Upper lobe of right lung (tissue), 1 donor: Measurements from ENCODE around the gene ARID5B. TPM values are rescaled to one million over a fixed set of nuclear protein-coding genes. Genes with fewer than 3 reads are reported as not detected.

Source experiments
- ATAC-seq: fragments of 200-7000 bp; cut with Tn5 transposase; one replicate; pipeline ENCODE4 v1.9.1; 2020; ENCODE audit warnings: mild to moderate bottlenecking, moderate library complexity
- DNase-seq: peaks from one replicate; pipeline ENCODE4 v3.0.0-alpha.2; 2020
- H3K27ac ChIP-seq: fragments of 200-600 bp; one replicate; pipeline ENCODE4 v1.8.0; 2022
- H3K27me3 ChIP-seq: fragments of 200-600 bp; one replicate; pipeline ENCODE4 v1.8.0; 2022; ENCODE audit warnings: mild to moderate bottlenecking
- H3K36me3 ChIP-seq: fragments of 200-600 bp; one replicate; pipeline ENCODE4 v1.8.0; 2022
- H3K4me1 ChIP-seq: fragments of 200-600 bp; one replicate; pipeline ENCODE4 v1.8.0; 2022
- H3K4me3 ChIP-seq: fragments of 200-600 bp; one replicate; pipeline ENCODE4 v1.8.0; 2022; ENCODE audit warnings: mild to moderate bottlenecking
- H3K9me3 ChIP-seq: fragments of 200-600 bp; one replicate; pipeline ENCODE4 v1.8.0; 2022
- intact Hi-C: fragments of 100-400 bp; cut with DNase I; formaldehyde crosslinking; loops from one replicate; pipeline ENCODE4 v1.11.0; 2022
- total RNA-seq: library from RNA; stranded (reverse); fragmentation: NEBNext Ultra II Directional; extraction: Animal tissue kit (Norgen Biotek cat#: 25700); gene quantifications from one replicate; pipeline ENCODE4 v1.2.1, GENCODE V29; 2021
- TF ChIP-seq, protein P1 (sequence below): fragments of 200-600 bp; IDR thresholded peaks from one replicate; pipeline ENCODE4 v1.8.0; 2022; ENCODE audit warnings: antibody characterized with exemption
- donor health status: DM: no; HTN: yes; CAD: no; lungs with severe emphysema.

The ARID5B gene
- total RNA-seq, 1 donor from 2014 or later = 34.1 TPM

DNA sequence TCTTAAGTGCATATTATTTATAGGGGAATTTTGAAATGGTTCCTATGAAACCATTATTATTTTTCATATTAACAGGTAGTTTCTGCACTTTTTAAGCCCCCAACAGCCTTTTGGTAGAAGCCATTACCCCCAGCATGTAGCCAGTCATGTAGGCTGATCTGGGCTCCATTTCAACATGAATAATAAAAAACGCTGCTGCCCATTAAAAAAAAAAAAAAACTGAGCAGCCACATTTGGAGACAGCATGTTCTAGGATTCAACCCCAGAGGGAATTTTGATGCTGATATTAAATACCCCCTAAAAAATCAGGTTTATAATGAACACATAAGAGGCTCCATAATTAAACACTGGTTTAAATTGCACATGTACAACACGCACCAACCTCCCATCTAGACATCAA is 185.8 kb downstream of the ARID5B start:
- no peak overlapping the region for H3K27ac ChIP-seq
- no peaks in the 10 kb centered on the region for H3K27me3 ChIP-seq
- peaks cover 56% of the 10 kb centered on the region for H3K36me3 ChIP-seq
- no peak for ATAC-seq
- TF ChIP-seq, protein P1, sequence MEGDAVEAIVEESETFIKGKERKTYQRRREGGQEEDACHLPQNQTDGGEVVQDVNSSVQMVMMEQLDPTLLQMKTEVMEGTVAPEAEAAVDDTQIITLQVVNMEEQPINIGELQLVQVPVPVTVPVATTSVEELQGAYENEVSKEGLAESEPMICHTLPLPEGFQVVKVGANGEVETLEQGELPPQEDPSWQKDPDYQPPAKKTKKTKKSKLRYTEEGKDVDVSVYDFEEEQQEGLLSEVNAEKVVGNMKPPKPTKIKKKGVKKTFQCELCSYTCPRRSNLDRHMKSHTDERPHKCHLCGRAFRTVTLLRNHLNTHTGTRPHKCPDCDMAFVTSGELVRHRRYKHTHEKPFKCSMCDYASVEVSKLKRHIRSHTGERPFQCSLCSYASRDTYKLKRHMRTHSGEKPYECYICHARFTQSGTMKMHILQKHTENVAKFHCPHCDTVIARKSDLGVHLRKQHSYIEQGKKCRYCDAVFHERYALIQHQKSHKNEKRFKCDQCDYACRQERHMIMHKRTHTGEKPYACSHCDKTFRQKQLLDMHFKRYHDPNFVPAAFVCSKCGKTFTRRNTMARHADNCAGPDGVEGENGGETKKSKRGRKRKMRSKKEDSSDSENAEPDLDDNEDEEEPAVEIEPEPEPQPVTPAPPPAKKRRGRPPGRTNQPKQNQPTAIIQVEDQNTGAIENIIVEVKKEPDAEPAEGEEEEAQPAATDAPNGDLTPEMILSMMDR = no peak
- peaks cover 22% of the 10 kb centered on the region for H3K4me1 ChIP-seq
- intact Hi-C loops = no loop called here
- DNase-seq = no peak
- no peaks in the 10 kb centered on the region for H3K9me3 ChIP-seq
- H3K4me3 ChIP-seq = no peak overlapping the region

DNA sequence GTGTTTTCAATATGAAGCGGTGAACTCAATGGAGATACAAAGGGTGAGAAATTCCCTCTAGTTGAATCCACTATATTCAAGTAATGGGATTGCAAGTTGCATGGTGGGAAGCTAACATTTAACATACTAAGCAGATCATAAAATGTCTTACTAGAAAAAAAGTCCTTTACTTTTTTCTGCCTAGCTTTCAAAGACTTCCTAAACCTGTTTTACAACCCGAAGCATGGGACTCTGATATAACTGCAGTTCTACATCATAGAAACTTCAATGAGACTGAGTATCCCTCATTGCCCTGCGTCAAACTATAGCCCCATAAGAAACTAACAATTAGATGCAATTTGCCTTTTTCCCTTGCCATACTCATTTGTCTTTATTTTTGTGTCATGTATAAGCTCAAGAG is 187.3 kb downstream of the ARID5B start:
- ATAC-seq (no peak), DNase-seq (no peak)
- Histone ChIP-seq H3K27ac (no peak overlapping the region), H3K27me3 (no peaks in the 10 kb centered on the region), H3K4me3 (no peak overlapping the region), H3K9me3 (no peaks in the 10 kb centered on the region), H3K4me1 (peaks cover 8% of the 10 kb centered on the region), H3K36me3 (peaks cover 65% of the 10 kb centered on the region)
- intact Hi-C loops = no loop called here
- TF ChIP-seq, protein P1 = no peak

DNA sequence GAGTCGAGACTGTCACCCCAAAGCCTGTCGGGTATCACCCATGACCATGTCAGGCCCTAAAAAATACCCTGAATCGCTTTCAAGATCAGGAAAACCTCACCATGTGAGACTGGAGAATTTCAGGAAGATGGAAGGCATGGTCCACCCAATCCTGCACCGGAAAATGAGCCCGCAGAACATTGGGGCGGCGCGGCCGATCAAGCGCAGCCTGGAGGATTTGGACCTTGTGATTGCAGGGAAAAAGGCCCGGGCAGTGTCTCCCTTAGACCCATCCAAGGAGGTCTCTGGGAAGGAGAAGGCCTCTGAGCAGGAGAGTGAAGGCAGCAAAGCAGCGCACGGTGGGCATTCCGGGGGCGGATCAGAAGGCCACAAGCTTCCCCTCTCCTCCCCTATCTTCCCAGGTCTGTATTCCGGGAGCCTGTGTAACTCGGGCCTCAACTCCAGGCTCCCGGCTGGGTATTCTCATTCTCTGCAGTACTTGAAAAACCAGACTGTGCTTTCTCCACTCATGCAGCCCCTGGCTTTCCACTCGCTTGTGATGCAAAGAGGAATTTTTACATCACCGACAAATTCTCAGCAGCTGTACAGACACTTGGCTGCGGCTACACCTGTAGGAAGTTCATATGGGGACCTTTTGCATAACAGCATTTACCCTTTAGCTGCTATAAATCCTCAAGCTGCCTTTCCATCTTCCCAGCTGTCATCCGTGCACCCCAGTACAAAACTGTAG is 191.0 kb downstream of the ARID5B start:
- no peak overlapping the region for H3K4me3 ChIP-seq
- DNase-seq (no peak), ATAC-seq (no peak)
- TF ChIP-seq, protein P1 = no peak
- intact Hi-C loops = no loop called here
- H3K4me1 ChIP-seq = peaks cover 34% of the 10 kb centered on the region
- peak overlapping the region; percentile 58 for H3K27ac ChIP-seq
- H3K27me3 ChIP-seq = no peaks in the 10 kb centered on the region
- peaks cover 47% of the 10 kb centered on the region for H3K36me3 ChIP-seq
- H3K9me3 ChIP-seq = no peaks in the 10 kb centered on the region

DNA sequence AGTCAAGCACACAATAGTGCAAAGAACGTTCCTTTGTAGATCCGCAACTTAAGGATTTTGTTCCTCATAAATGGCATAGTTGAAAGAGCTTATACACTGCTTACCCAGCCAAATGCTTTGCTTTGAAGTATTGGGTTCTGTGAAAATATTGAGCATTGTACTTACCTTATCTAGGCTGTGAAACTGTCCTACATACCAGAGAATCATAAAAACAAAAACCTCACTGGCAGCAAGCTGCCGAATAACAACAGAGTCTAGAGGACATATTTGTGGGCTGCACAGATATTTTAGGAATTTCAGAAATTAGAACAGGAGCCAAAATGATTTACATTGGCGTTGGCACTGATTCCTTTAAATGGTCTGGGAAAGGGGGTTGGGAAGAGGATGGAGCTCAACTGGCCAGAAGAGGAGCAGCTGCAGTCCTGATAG is 192.4 kb downstream of the ARID5B start:
- Histone ChIP-seq H3K36me3 (peaks cover 37% of the 10 kb centered on the region), H3K4me3 (no peak overlapping the region), H3K4me1 (peaks cover 34% of the 10 kb centered on the region), H3K27ac (peak overlapping the region; percentile 58), H3K27me3 (no peaks in the 10 kb centered on the region), H3K9me3 (no peaks in the 10 kb centered on the region)
- no peak for DNase-seq
- TF ChIP-seq, protein P1 = no peak
- intact Hi-C loops = no loop called here
- ATAC-seq = peak; percentile 78

DNA sequence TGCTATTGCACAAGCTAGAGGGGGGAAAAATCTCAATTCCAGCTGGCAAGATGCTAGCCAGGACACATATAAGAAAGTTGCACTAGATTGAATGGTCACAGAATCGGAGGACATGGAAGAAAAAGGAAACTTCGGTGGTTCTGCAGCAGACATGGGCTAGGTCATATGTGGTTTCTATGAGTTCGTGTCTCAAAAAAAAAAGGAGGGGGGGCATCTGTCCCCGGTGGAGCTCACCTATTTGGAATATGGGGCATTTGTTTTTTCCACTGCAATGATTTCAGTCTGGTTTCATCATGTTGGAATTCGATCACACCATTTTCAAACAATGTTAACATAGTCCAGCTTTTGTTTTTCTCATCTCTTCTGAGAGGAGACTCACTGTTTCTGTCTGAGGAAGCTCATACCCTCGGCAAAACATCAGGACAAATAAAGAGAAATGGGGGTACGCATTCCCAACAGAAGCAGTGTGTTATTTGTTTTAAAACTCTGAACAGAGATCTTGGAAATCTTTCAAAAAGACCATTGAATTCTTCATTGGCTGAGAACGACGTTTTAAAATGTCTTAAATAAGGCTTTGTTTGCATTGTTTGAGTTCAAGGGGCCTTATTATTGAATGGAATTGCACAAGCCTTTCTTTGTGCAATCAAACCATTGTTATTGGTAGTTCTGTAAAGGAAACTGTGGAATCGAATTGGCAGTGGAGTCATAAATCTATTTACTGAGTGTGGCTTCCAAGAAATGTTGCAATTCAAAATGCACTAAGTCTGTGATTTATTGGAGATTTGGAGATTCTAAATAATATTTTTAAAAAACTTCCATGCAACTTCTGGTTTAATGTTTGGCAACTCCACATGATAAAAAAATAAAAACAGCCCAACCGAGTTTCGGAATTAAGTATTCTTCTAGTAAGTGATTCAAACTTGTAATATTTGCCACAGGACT is 194.0 kb downstream of the ARID5B start:
- intact Hi-C loops = no loop called here
- H3K36me3 ChIP-seq = peaks cover 28% of the 10 kb centered on the region
- no peaks in the 10 kb centered on the region for H3K27me3 ChIP-seq
- H3K4me3 ChIP-seq = no peak overlapping the region
- ATAC-seq = no peak
- no peak for DNase-seq
- peak overlapping the region; percentile 58 for H3K27ac ChIP-seq
- no peaks in the 10 kb centered on the region for H3K9me3 ChIP-seq
- TF ChIP-seq, protein P1 = no peak
- peaks cover 34% of the 10 kb centered on the region for H3K4me1 ChIP-seq
